ENCODE measurements around the gene PRRX2. TPM values are rescaled to one million over a fixed set of nuclear protein-coding genes. Genes with fewer than 3 reads are reported as not detected.
A peak's percentile ranks its signal among the peaks of the same experiment; 100 is the strongest.

The PRRX2 gene
- total and polyA plus RNA-seq, 4 donors, result 0.03 to 0.08 TPM; not detected in 2

DNA sequence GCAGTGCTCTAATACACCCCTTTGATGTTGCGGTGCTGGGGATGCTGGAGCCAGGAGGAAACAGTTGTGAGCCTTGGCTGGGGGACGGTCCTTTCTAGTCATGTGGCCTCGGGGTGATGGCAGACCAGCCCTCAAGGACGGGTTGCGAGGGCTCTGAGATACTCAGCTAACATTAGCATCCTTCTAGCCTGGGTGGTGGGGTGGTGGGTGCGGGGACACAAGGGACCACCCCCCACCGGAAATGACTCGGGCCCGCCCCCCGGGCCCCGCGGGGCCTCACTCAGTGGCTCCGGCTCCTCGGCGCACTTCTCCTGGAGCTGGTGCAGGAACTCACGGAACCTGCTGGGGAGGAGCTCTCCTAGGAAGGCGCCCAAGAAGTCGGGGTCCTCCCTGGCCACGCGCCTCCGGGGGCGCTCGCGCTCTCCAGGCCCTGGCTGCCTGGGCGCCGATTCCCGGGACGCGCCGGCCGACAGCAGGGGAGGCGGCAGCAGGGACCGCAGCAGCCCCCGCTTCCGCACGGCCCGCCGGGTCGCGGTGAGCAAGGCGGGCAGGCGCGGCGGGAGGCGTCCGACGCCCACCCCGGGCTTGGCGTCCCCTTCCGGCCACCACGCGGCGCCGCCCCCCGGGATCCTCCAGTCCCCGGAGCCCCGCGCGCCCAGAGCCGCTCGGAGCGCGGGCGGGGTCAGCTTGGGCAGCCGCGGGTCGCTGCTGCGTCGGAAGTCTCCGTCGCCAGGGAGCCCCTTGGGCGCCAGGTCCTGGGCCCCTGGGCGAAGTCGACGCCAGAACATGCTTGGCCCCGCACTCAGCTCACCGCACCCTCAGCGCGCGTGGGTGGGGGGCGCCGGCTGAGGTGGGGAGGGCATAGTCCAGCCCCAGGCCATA, 45.4 kb upstream of the PRRX2 start:
- DNase-seq (ENCODE audit: low spot score), result no peak
- no peak overlapping the region for H3K27ac ChIP-seq (ENCODE audit: low read depth in 1 of 2, low read length in 2 of 2)
- H3K36me3 ChIP-seq (ENCODE audit: control insufficient read depth in 4 of 4, insufficient read depth in 3 of 4, low read depth in 1 of 4, low read length in 3 of 4), result no peaks in the 10 kb centered on the region
- no peaks in the 10 kb centered on the region for H3K27me3 ChIP-seq (ENCODE audit: control insufficient read depth in 4 of 4, insufficient read depth in 4 of 4, low read length in 3 of 4)
- TF ChIP-seq, protein P1, sequence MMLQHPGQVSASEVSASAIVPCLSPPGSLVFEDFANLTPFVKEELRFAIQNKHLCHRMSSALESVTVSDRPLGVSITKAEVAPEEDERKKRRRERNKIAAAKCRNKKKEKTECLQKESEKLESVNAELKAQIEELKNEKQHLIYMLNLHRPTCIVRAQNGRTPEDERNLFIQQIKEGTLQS (IDR thresholded peaks at IDR 0.05), result no peak
- 5% methylated on average over 82 of the region's 82 CpGs for WGBS
- H3K4me3 ChIP-seq (ENCODE audit: low read depth in 1 of 3, low read length in 3 of 3), result peak overlapping the region in 1 of 3 donors; percentile 54
- H3K4me1 ChIP-seq (ENCODE audit: control insufficient read depth in 4 of 4, insufficient read depth in 4 of 4, low read length in 3 of 4), result peaks cover 3 to 16% (median 9%) of the 10 kb centered on the region in 4 donors
- H3K9ac ChIP-seq (ENCODE audit: low read depth in 1 of 2, low read length in 2 of 2), result no peak overlapping the region
- no peaks in the 10 kb centered on the region for H3K9me3 ChIP-seq (ENCODE audit: control insufficient read depth in 4 of 4, low read length in 3 of 4)

DNA sequence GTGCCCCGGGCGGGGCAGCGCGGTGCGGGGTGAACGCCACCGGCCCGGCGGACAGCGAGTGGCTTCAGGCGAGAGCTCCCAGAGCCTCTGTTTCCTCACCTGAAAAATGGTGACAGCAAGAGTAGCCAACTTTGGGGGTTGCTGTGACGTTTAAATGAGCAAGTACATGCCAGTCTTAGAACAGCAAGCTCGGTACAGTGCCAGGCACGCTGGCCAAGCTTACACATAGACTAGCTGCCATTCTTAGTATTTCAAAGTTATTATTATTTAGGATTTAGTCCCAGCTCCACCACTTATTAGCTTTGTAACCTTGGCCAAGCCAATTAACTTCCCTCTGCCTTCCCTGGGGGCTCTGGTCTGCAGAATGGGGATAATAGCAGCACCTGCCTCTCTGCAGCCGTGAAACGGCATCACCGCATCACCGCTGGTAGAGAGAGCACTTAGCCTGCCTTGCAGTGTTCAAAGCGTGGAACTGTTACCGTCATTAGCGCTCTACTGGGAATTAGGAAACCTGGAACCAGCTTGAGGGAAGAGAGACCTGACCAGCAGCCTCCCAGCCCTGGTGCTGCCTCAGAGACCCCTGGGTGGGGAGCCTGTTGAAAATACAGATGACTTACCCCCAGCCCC, 44.7 kb upstream of the PRRX2 start, which contains the start of gene C9orf50:
C9orf50 (minus strand) TSS at position 433 of the 627 bp plus-strand sequence. CDS start 527 bp downstream, outside the sequence.
- H3K27me3 ChIP-seq (ENCODE audit: control insufficient read depth in 4 of 4, insufficient read depth in 4 of 4, low read length in 3 of 4), result no peaks in the 10 kb centered on the region
- H3K4me3 ChIP-seq (ENCODE audit: low read depth in 1 of 3, low read length in 3 of 3), result peak within 1 kb of the TSS in 1 of 3 donors; percentile 54
- H3K9ac ChIP-seq (ENCODE audit: low read depth in 1 of 2, low read length in 2 of 2), result no peak within 1 kb of the TSS
- no peak for TF ChIP-seq RXRA (IDR thresholded peaks at IDR 0.05)
- no peak for TF ChIP-seq FOXA1 (IDR thresholded peaks at IDR 0.05)
- TF ChIP-seq, protein P1 (IDR thresholded peaks at IDR 0.05), result no peak
- no peak for TF ChIP-seq FOXA2 (IDR thresholded peaks at IDR 0.05)
- TF ChIP-seq TAF1 (conservative IDR thresholded peaks at IDR 0.05), result no peak
- TF ChIP-seq, protein P2, sequence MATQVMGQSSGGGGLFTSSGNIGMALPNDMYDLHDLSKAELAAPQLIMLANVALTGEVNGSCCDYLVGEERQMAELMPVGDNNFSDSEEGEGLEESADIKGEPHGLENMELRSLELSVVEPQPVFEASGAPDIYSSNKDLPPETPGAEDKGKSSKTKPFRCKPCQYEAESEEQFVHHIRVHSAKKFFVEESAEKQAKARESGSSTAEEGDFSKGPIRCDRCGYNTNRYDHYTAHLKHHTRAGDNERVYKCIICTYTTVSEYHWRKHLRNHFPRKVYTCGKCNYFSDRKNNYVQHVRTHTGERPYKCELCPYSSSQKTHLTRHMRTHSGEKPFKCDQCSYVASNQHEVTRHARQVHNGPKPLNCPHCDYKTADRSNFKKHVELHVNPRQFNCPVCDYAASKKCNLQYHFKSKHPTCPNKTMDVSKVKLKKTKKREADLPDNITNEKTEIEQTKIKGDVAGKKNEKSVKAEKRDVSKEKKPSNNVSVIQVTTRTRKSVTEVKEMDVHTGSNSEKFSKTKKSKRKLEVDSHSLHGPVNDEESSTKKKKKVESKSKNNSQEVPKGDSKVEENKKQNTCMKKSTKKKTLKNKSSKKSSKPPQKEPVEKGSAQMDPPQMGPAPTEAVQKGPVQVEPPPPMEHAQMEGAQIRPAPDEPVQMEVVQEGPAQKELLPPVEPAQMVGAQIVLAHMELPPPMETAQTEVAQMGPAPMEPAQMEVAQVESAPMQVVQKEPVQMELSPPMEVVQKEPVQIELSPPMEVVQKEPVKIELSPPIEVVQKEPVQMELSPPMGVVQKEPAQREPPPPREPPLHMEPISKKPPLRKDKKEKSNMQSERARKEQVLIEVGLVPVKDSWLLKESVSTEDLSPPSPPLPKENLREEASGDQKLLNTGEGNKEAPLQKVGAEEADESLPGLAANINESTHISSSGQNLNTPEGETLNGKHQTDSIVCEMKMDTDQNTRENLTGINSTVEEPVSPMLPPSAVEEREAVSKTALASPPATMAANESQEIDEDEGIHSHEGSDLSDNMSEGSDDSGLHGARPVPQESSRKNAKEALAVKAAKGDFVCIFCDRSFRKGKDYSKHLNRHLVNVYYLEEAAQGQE (IDR thresholded peaks at IDR 0.05), result no peak
- TF ChIP-seq, protein P3, sequence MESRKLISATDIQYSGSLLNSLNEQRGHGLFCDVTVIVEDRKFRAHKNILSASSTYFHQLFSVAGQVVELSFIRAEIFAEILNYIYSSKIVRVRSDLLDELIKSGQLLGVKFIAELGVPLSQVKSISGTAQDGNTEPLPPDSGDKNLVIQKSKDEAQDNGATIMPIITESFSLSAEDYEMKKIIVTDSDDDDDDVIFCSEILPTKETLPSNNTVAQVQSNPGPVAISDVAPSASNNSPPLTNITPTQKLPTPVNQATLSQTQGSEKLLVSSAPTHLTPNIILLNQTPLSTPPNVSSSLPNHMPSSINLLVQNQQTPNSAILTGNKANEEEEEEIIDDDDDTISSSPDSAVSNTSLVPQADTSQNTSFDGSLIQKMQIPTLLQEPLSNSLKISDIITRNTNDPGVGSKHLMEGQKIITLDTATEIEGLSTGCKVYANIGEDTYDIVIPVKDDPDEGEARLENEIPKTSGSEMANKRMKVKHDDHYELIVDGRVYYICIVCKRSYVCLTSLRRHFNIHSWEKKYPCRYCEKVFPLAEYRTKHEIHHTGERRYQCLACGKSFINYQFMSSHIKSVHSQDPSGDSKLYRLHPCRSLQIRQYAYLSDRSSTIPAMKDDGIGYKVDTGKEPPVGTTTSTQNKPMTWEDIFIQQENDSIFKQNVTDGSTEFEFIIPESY (IDR thresholded peaks at IDR 0.05), result no peak
- TF ChIP-seq EGR1 (IDR thresholded peaks at IDR 0.05; ENCODE audit: low read depth in 2 of 2), result no peak
- TF ChIP-seq RAD21 (IDR thresholded peaks at IDR 0.05), result no peak
- TF ChIP-seq HNF4A (conservative IDR thresholded peaks at IDR 0.05), result no peak
- TF ChIP-seq JUND (IDR thresholded peaks at IDR 0.05), result no peak
- TF ChIP-seq, protein P4, sequence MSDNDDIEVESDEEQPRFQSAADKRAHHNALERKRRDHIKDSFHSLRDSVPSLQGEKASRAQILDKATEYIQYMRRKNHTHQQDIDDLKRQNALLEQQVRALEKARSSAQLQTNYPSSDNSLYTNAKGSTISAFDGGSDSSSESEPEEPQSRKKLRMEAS (IDR thresholded peaks at IDR 0.05), result no peak
- no peak for TF ChIP-seq SP1 (IDR thresholded peaks at IDR 0.05)
- TF ChIP-seq GABPA (IDR thresholded peaks at IDR 0.05 in 1 of 2, conservative IDR thresholded peaks at IDR 0.05 in 1 of 2), result no peak
- WGBS, result 27% methylated on average over 21 of the region's 21 CpGs
- H3K9me3 ChIP-seq (ENCODE audit: control insufficient read depth in 4 of 4, low read length in 3 of 4), result no peaks in the 10 kb centered on the region
- H3K36me3 ChIP-seq (ENCODE audit: control insufficient read depth in 4 of 4, insufficient read depth in 3 of 4, low read depth in 1 of 4, low read length in 3 of 4), result no peaks in the 10 kb centered on the region
- no peak for DNase-seq (ENCODE audit: low spot score)
- H3K4me1 ChIP-seq (ENCODE audit: control insufficient read depth in 4 of 4, insufficient read depth in 4 of 4, low read length in 3 of 4), result peaks cover 3 to 20% (median 12%) of the 10 kb centered on the region in 4 donors
- H3K27ac ChIP-seq (ENCODE audit: low read depth in 1 of 2, low read length in 2 of 2), result no peak within 1 kb of the TSS

Data from liver (tissue), 9 donors.